Measurements from ENCODE around the gene CLCF1. TPM values are rescaled to one million over a fixed set of nuclear protein-coding genes. Genes with fewer than 3 reads are reported as not detected.
A peak's percentile ranks its signal among the peaks of the same experiment; 100 is the strongest.

The CLCF1 gene
- total and polyA plus RNA-seq, 2 donors (not counting 3 experiments of a cell fraction or from before 2014, with no cell fraction given), result 5.8 to 6.5 TPM

- H3K79me2 ChIP-seq (ENCODE audit: control insufficient read depth, insufficient read depth, low read length), result peaks cover 14% of the 10 kb centered on the region
- H3K9me3 ChIP-seq (replicated peaks; ENCODE audit: control insufficient read depth, insufficient read depth, low read length), result no peaks in the 10 kb centered on the region
- peak overlapping the region; percentile 17 to 64 (median 42) for H3K4me3 ChIP-seq (replicated peaks in 1 of 3; ENCODE audit: insufficient read depth in 1 of 3, low read depth in 1 of 3, low read length in 3 of 3)
- TF ChIP-seq JUN (IDR thresholded peaks at IDR 0.05; ENCODE audit: borderline replicate concordance, insufficient read depth, insufficient read length, low read depth) (no peak), GATA2 (IDR thresholded peaks at IDR 0.05; ENCODE audit: insufficient read depth, insufficient read length, low read depth, low read length) (no peak), MAX (IDR thresholded peaks at IDR 0.05; ENCODE audit: insufficient read depth, insufficient read length) (no peak), EZH2 (IDR thresholded peaks at IDR 0.05; ENCODE audit: borderline replicate concordance, low read depth, low read length, severe bottlenecking) (no peak), POLR2AphosphoS5 (IDR thresholded peaks at IDR 0.05; ENCODE audit: insufficient read depth, low read depth, low read length) (no peak), MYC (IDR thresholded peaks at IDR 0.05; ENCODE audit: low read depth, low read length) (no peak), FOS (IDR thresholded peaks at IDR 0.05; ENCODE audit: borderline replicate concordance, insufficient read depth, low read length) (no peak), POLR2A (IDR thresholded peaks at IDR 0.05; ENCODE audit: low read depth, low read length) (peak; percentile 63)
- H3K9me1 ChIP-seq (replicated peaks; ENCODE audit: control insufficient read depth, extremely low read depth, insufficient read depth, low read length), result no peaks in the 10 kb centered on the region
- dilution Hi-C loops (cut with MboI; ENCODE audit: extremely low pct_ligation_motif_present, low sequenced_read_pairs) (no loop called here), intact Hi-C loops (cut with micrococcal nuclease) (no loop called here)
- FAIRE-seq, result no peak
- H3K27ac ChIP-seq (ENCODE audit: insufficient read depth, low read depth, low read length), result no peak overlapping the region
- no TSS peak for BruUV-seq (replicated peaks)
- no peaks in the 10 kb centered on the region for H4K20me1 ChIP-seq (replicated peaks; ENCODE audit: control insufficient read depth, extremely low read depth, insufficient read depth, low read length)
- CTCF ChIA-PET, result interaction anchor here (1.9 to 19.7 kb wide), 4 partner anchors 9 to 27 kb away, joined by 7 to 1051 read pairs (median 96); partner anchors contain the start of gene POLD4
- DNase-seq (ENCODE audit: low read depth, low spot score), result no peak
- POLR2A ChIA-PET, result interaction anchor here (0.6 kb wide), 1 partner anchor 9 kb away, joined by 3 read pairs; no protein-coding TSS in a partner anchor
- no peaks in the 10 kb centered on the region for H3K36me3 ChIP-seq (ENCODE audit: control insufficient read depth in 2 of 2, extremely low read depth in 1 of 2, insufficient read depth in 2 of 2, low read length in 2 of 2)
- H3K4me2 ChIP-seq (ENCODE audit: insufficient read depth, low read length), result peak overlapping the region; percentile 19
- H3K4me1 ChIP-seq (ENCODE audit: control insufficient read depth, extremely low read depth, insufficient read depth, low read length), result peaks cover 38% of the 10 kb centered on the region
- no peak overlapping the region for H2AFZ ChIP-seq (ENCODE audit: low read depth, low read length)
- H3K9ac ChIP-seq (replicated peaks; ENCODE audit: extremely low read depth, insufficient read depth, low read length), result peak overlapping the region; percentile 67
- peaks cover 0 to 3% of the 10 kb centered on the region in 2 experiments for H3K27me3 ChIP-seq (ENCODE audit: control insufficient read depth in 2 of 2, insufficient read depth in 2 of 2, low read length in 2 of 2)
Observed at GRCh38 chr11:67372321-67372992, 941 bp downstream of the CLCF1 start.

Data from endothelial cell of umbilical vein (primary cell).